Pancreas (tissue), 10 donors: Measurements from ENCODE around the gene NEK5. TPM values are rescaled to one million over a fixed set of nuclear protein-coding genes. Genes with fewer than 3 reads are reported as not detected.

Experiments used
- ATAC-seq, 4 donors: fragments of 200-7000 bp; cut with Tn5 transposase; one replicate each; pipeline versions ENCODE4 v1.8.0 to v1.9.1; 2020; ENCODE audit warnings: mild to moderate bottlenecking in 4 of 4, moderate library complexity in 4 of 4
- DNase-seq, 6 donors: peaks; one replicate each; pipeline ENCODE4 v3.0.0-alpha.2; 2020
- FAIRE-seq: peaks from 2 replicates; lab custom pipeline; 2012; peaks lifted over from hg19 to GRCh38; lab: Jason Lieb, UNC
- H3K27ac ChIP-seq, 4 donors: fragments of 200-600 bp; sonication (generic); 1 replicate in 3 of 4; 2 replicates in 1 of 4; pipeline versions ENCODE4 v1.5.0 to v1.8.0; 2020
- H3K27me3 ChIP-seq, 4 donors: fragments of 200-600 bp; one replicate each; pipeline ENCODE4 v1.8.0; 2021
- H3K36me3 ChIP-seq, 3 donors: fragments of 200-600 bp; sonication (generic) in 1 of 3; one replicate each; pipeline versions ENCODE4 v1.5.0 to v1.8.0; 2020 to 2021
- H3K4me1 ChIP-seq, 3 donors: fragments of 200-600 bp; one replicate each; pipeline ENCODE4 v1.8.0; 2021
- H3K4me3 ChIP-seq, 4 donors: fragments of 200-600 bp; sonication (generic) in 2 of 4; one replicate each; pipeline versions ENCODE4 v1.5.0 to v1.8.0; 2020 to 2021
- H3K9me3 ChIP-seq, 4 donors: fragments of 200-600 bp; one replicate each; pipeline ENCODE4 v1.8.0; 2021
- CTCF ChIP-seq, 4 donors: fragments of 200-600 bp; sonication (generic) in 3 of 4; IDR thresholded peaks; one replicate each; pipeline versions ENCODE4 v1.5.0 to v1.8.0; 2021; ENCODE audit warnings: antibody characterized with exemption in 4 of 4
- WGBS, 2 donors: extraction: QIAGEN DNeasy Blood & Tissue Kit; methylation state at CpG; one replicate each; pipeline ENCODE4 v1.1.7; 2013; 5-methylcytosine and 5-hydroxymethylcytosine counted together
- intact Hi-C, 3 donors: fragments of 100-400 bp; cut with DNase I; formaldehyde crosslinking; loops; one replicate each; pipeline versions ENCODE4 v1.11.1 to v1.14.2; 2022
- polyA plus RNA-seq, 2 donors: library from polyadenylated mRNA; stranded (reverse); fragments of 200-250 nt; gene quantifications; one replicate each; pipeline ENCODE4 v1.2.3, GENCODE V29; 2013
- total RNA-seq, 6 donors: library from RNA; stranded (reverse); fragmentation: NEBNext Ultra II Directional in 4 of 6; extraction: Animal tissue kit (Norgen Biotek cat#: 25700) in 4 of 6; gene quantifications; one replicate each; pipeline versions ENCODE4 v1.2.1 to v1.2.4, GENCODE V29; 2021 to 2023
- donor health status: healthy with polysubstance abuse.
- donor health status: DM: no; HTN: no; CAD: no; lungs with moderate emphysema.
- donor health status: DM: no; HTN: no; CAD: no.
- donor health status: control.
- donor health status: control.
- donor health status: Bipolar disorder and iron deficiency.
- donor health status: DM: yes; HTN: yes; CAD: no.
- donor health status: DM: no; HTN: no; CAD: no.
- donor health status: DM: no; HTN: no; CAD: no.
- donor health status: DM: yes; HTN: yes; CAD: no.

NEK5 gene
- total and polyA plus RNA-seq, 8 donors = 0.09 to 0.50 (median 0.19) TPM

DNA sequence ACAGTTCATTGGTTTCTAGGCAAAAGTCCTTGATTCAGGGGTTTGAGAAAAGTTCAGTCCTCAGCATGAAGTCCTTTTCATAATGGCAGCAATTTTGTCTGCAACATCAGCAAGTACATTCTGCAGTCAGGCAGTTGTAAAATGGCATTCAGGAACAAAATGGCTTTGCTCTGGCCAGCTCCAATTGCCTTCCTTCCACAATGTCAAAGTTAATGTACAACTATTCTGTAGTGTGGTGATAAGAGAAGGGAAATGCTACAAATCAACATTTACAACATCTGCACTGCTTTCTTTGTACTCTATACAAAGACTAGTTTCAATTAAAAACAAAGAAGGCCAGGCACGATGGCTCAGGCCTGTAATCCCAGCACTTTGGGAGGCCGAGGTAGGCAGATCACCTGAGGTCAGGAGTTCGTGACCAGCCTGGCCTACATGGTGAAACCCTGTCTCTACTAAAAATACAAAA lies 32.3 kb upstream of the NEK5 start:
- 64 to 66% methylated on average over 3 of the region's 3 CpGs for WGBS, 2 donors
- Histone ChIP-seq H3K27me3 (no peaks in the 10 kb centered on the region), H3K4me1 (peaks cover 0 to 4% (median 0%) of the 10 kb centered on the region in 3 donors), H3K9me3 (no peaks in the 10 kb centered on the region), H3K27ac (no peak overlapping the region), H3K4me3 (no peak overlapping the region), H3K36me3 (no peaks in the 10 kb centered on the region)
- no peak for TF ChIP-seq CTCF (IDR thresholded peaks at IDR 0.05)
- no peak for FAIRE-seq
- no peak for DNase-seq
- no peak for ATAC-seq
- intact Hi-C loops = no loop called here

DNA sequence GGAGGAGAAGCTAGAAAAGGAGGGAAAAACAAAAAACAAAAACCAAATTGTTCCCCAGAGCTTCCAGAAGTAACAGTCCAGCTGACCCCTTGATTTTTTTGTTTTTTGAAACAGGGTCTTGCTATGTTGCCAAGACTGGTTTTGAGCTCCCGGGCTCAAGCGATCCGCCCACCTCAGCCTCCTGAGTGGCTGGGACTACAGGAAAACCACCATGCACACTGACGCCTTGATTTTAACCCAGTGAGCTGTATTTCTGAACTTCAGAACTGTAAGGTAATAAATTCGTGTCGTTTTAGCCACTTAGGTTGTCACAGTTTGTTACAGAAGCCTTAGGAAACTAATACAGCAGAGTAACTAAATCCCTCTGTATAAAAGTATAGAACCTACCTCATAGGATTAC lies 31.6 kb upstream of the NEK5 start:
- WGBS, 2 donors = 92 to 93% methylated on average over 6 of the region's 6 CpGs
- FAIRE-seq (no peak), DNase-seq (no peak), ATAC-seq (no peak)
- Histone ChIP-seq H3K27ac (no peak overlapping the region), H3K9me3 (no peaks in the 10 kb centered on the region), H3K4me3 (no peak overlapping the region), H3K27me3 (no peaks in the 10 kb centered on the region), H3K36me3 (no peaks in the 10 kb centered on the region), H3K4me1 (peaks cover 0 to 4% (median 0%) of the 10 kb centered on the region in 3 donors)
- intact Hi-C loops = no loop called here
- no peak for TF ChIP-seq CTCF (IDR thresholded peaks at IDR 0.05)

- intact Hi-C loops = no loop called here
- no peak for ATAC-seq
- peaks cover 0 to 4% (median 0%) of the 10 kb centered on the region in 3 donors for H3K4me1 ChIP-seq
- no peak for DNase-seq
- no peak overlapping the region for H3K27ac ChIP-seq
- H3K36me3 ChIP-seq = no peaks in the 10 kb centered on the region
- FAIRE-seq = no peak
- no peaks in the 10 kb centered on the region for H3K27me3 ChIP-seq
- no peak overlapping the region for H3K4me3 ChIP-seq
- TF ChIP-seq CTCF (IDR thresholded peaks at IDR 0.05) = no peak
- WGBS, 2 donors = 97 to 100% methylated on average over 6 of the region's 6 CpGs
- no peaks in the 10 kb centered on the region for H3K9me3 ChIP-seq
Measured at GRCh38 chr13:52160053-52160452, 31.2 kb upstream of the NEK5 start.

DNA sequence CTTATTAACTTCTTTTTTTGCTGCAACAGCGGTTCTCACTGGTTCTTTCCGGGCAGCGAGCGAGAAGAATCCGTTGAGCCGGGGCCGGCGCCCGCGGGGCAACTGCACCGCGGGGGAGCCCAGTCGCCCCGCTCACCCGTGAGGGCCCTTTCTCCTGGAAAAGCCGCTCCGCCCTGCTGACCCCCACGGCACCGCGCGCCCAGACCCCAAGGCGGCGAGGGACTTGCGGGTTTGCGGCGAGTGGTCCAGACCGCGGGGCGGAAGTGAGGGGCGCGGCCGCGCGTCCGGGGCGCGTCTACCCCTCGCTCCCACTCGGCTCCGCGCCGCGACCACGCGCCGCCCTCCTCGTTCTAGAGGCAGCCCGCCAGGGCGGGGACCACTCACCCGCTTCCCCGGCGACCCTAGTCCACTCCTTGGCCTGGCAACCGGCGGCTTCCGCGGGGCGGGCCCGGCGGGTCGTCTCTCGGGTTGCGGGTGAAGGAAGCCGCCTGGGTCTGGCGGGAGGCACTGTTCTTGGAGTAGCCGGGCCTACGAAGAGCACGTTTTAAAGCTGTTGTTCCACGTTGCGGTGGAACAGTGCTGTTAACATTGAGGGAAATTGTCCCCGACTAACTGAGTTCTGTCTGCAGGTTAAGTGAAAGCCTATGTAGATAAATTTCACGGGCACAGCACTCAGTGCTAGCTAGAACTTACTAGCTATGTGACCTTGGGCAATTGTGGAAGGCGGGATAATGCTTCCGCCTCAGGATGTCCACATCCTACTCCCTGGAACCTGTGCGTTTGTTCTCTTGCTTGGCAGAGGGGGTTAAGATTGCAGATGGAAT lies 30.5 kb upstream of the NEK5 start, which contains the start of gene NEK3:
Gene NEK3, minus strand, starts transcription at position 439 of the 824 bp plus-strand sequence. CDS start 3,406 bp downstream, outside the sequence.
- FAIRE-seq = no peak
- Histone ChIP-seq H3K27ac (peak within 1 kb of the TSS in 3 of 4 donors; percentile 17 to 68 (median 57)), H3K4me1 (peaks cover 0 to 4% (median 0%) of the 10 kb centered on the region in 3 donors), H3K27me3 (no peaks in the 10 kb centered on the region), H3K9me3 (no peaks in the 10 kb centered on the region), H3K4me3 (peak within 1 kb of the TSS; percentile 57 to 92 (median 74)), H3K36me3 (no peaks in the 10 kb centered on the region)
- DNase-seq = peak; percentile 57 to 88 (median 67)
- intact Hi-C loops = no loop called here
- TF ChIP-seq CTCF (IDR thresholded peaks at IDR 0.05) = no peak
- peak; percentile 92 to 95 (median 93) for ATAC-seq
- 1% methylated on average over 49 to 74 of the region's 74 CpGs for WGBS, 2 donors
